ENCODE measurements around the gene NFATC1.

DNA sequence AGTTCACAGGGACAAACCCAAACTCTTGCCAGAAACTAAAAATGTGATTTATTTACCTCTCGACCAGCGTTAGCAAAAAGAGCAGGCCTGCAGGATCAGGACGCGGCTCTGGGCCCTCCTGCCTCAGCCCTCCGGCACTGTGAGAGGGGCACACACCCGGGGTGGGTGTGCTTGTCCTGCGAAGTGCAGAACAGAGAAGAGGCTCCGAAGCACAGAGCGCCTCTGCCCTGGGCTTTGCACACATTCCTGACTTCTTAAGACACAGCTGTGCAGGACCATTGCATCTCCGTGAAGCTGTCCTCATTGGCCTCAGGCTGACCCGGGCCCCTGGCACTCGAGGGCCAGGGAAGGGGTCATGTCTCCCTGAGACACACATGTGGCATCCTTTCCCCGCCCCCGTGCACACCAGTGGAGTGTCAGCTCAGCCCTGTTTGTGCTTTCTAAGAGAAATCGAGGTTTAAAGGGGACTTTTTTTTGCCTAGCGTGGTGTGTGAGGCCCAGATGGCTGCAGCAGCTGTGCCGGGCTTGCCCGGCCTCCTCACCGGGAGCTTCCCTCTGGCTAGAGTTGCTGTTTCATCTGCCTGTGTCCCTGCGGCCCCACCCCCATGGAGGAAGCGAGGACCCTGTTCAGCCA, 9.9 kb upstream of the NFATC1 start:
- TF ChIP-seq, protein P1, sequence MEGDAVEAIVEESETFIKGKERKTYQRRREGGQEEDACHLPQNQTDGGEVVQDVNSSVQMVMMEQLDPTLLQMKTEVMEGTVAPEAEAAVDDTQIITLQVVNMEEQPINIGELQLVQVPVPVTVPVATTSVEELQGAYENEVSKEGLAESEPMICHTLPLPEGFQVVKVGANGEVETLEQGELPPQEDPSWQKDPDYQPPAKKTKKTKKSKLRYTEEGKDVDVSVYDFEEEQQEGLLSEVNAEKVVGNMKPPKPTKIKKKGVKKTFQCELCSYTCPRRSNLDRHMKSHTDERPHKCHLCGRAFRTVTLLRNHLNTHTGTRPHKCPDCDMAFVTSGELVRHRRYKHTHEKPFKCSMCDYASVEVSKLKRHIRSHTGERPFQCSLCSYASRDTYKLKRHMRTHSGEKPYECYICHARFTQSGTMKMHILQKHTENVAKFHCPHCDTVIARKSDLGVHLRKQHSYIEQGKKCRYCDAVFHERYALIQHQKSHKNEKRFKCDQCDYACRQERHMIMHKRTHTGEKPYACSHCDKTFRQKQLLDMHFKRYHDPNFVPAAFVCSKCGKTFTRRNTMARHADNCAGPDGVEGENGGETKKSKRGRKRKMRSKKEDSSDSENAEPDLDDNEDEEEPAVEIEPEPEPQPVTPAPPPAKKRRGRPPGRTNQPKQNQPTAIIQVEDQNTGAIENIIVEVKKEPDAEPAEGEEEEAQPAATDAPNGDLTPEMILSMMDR (IDR thresholded peaks at IDR 0.05) = no peak
- TF ChIP-seq POLR2A (IDR thresholded peaks at IDR 0.05) = no peak
